Gastrocnemius medialis (tissue), 4 donors: Measurements from ENCODE around the gene CLSTN2.

ENCODE experiments used
- POLR2A ChIP-seq, 2 donors: fragments of 450-650 bp; IDR thresholded peaks; one replicate each; pipeline ENCODE4 v1.6.1; 2017; ENCODE audit warnings: antibody characterized with exemption in 2 of 2, mild to moderate bottlenecking in 2 of 2, moderate library complexity in 2 of 2
- TF ChIP-seq, protein P1 (sequence below), 5 experiments: fragments of 450-650 bp in 3 of 5; fragments of 200-600 bp in 2 of 5; sonication (generic) in 2 of 5; IDR thresholded peaks in 4 of 5; conservative IDR thresholded peaks in 1 of 5; 1 replicate in 4 of 5; 2 replicates in 1 of 5; pipeline ENCODE4 v1.5.1; 2016 to 2019; ENCODE audit warnings: antibody characterized with exemption in 5 of 5, mild to moderate bottlenecking in 3 of 5, moderate library complexity in 3 of 5

DNA sequence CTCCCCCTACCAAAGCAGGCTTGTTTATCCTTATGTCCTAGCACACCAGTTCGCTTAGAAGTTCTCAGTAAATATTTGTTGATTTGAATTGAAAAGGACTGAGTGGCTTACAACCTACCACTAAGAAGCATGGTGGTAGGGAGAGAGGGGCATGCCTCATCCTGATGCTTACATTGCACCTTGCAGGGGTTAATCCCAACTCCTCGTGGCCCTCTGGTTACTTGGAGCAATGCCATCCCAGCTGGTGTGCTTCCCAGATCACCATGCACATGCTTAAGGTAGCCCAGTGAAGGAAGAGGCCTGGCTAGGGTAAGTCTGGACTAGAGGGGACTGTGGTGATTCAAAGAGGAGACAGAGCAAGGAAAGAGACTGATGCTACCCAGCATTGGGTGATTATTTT is 253.3 kb downstream of the CLSTN2 start:
- TF ChIP-seq, protein P1, sequence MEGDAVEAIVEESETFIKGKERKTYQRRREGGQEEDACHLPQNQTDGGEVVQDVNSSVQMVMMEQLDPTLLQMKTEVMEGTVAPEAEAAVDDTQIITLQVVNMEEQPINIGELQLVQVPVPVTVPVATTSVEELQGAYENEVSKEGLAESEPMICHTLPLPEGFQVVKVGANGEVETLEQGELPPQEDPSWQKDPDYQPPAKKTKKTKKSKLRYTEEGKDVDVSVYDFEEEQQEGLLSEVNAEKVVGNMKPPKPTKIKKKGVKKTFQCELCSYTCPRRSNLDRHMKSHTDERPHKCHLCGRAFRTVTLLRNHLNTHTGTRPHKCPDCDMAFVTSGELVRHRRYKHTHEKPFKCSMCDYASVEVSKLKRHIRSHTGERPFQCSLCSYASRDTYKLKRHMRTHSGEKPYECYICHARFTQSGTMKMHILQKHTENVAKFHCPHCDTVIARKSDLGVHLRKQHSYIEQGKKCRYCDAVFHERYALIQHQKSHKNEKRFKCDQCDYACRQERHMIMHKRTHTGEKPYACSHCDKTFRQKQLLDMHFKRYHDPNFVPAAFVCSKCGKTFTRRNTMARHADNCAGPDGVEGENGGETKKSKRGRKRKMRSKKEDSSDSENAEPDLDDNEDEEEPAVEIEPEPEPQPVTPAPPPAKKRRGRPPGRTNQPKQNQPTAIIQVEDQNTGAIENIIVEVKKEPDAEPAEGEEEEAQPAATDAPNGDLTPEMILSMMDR (IDR thresholded peaks at IDR 0.05 in 4 of 5, conservative IDR thresholded peaks at IDR 0.05 in 1 of 5): no peak
- TF ChIP-seq POLR2A (IDR thresholded peaks at IDR 0.05): no peak
